HG03342 (cell line): ENCODE results near the gene TGDS.

Experiments
- ATAC-seq: cut with Tn5 transposase; IDR thresholded peaks from one replicate; pipeline ENCODE4 v1.9.1; 2021; ENCODE audit warnings: mild to moderate bottlenecking, moderate library complexity; ENCODE audit not compliant: unreplicated experiment

The TGDS gene

DNA sequence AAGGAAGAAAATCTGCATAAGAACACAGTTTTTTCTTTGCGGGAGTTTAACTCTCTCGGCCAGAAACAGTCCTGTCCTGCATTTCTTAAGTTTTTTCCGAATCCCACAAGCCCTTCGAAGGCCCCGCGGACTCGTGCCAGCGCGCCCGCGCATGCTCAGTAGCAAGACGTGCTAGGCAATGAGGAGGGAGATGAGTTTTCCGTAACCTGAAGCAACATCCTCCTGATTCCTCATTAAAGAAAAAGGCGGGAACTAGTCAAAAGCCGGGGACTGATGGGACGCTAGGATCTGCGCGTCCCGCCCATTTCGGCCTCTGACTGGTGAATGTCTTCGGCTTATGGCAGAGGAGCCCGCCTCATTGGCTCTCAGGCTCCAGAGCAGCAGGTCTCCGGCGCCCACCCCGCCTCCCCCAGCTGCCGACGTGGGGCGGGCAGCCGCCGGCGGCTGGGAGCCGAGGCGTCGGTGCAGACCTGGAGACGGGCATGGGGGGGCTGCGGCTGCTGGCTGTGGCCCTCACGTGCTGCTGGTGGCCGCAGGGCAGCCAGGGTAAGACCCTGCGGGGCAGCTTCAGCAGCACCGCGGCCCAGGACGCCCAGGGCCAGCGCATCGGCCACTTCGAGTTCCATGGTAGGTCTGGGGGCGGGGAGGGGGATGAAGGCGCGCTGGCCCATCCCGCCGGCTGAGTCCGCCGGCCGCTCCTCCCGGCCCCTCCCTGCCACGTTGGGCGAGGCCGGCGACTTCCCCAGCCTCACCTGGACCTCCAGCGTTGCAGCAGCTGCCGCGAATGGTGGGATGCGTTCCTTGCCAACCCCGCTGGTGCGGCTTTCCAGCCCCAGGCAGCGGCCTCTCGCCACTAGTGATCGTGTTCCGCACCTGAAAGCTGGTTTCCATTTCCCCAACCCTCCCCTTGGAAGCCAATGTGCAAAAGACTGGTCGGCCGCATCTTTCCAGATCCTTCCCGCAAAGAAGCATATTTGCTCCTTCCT, 5.8 kb upstream of the TGDS start, which contains the start of gene GPR180:
GPR180 (plus strand) TSS at position 412 of the 986 bp plus-strand sequence; CDS start at position 483, 71 bp downstream.
- peak; percentile 100 for ATAC-seq

DNA sequence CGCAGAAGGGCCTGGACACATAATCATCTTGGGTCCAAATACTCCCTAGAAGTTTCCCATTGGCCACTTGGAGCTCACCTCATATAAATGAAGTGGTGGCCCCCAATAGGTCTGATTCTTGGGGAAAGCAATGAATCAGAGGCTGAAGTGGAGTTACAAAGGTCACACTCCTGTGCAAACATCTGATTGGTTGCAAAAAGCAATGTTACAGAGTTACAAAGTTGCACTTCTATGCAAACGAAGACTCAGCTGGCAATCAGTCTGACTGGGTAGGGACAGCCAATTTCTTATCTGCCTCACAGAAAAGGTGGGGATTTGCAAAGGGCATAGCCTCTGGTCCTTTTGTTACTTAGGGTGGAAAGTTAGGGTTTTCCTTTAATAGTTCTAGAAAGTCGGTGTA, 3.9 kb upstream of the TGDS start:
- no peak for ATAC-seq

DNA sequence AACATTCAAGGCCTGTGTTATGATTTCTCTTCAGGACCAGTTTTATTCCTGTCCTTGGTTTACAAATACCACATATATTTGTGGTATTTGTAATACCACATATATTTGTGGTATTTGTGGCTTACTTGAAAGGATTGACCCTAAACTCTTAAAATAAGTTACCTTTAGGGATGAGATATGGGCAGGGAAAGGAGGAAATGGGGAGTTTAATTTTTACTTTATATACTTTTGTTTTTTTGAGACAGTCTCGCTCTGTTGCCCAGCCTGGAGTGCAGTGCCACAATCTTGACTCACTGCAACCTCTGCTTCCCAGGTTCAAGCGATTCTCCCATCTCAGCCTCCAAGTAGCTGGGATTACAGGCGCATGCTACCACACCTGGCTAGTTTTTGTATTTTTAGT, 2.3 kb upstream of the TGDS start:
- no peak for ATAC-seq

DNA sequence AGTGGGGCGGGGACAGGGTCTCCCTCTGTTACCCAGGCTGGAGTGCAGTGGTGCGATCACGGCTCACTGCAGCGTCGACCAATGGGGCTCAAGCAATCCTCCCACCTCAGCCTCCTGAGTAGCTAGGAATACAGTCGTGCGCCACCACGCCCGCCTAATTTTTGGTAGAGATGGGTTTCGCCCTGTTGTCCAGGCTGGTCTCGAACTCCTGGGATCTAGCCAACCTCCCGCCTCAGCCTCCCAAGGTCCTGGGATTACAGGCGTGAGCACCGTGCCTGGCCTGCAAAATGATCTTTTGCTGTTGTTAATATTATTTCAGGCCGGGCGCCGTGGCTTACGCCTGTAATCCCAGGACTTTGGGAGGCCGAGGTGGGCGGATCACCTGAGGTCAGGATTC, 621 bp upstream of the TGDS start:
- ATAC-seq: no peak

DNA sequence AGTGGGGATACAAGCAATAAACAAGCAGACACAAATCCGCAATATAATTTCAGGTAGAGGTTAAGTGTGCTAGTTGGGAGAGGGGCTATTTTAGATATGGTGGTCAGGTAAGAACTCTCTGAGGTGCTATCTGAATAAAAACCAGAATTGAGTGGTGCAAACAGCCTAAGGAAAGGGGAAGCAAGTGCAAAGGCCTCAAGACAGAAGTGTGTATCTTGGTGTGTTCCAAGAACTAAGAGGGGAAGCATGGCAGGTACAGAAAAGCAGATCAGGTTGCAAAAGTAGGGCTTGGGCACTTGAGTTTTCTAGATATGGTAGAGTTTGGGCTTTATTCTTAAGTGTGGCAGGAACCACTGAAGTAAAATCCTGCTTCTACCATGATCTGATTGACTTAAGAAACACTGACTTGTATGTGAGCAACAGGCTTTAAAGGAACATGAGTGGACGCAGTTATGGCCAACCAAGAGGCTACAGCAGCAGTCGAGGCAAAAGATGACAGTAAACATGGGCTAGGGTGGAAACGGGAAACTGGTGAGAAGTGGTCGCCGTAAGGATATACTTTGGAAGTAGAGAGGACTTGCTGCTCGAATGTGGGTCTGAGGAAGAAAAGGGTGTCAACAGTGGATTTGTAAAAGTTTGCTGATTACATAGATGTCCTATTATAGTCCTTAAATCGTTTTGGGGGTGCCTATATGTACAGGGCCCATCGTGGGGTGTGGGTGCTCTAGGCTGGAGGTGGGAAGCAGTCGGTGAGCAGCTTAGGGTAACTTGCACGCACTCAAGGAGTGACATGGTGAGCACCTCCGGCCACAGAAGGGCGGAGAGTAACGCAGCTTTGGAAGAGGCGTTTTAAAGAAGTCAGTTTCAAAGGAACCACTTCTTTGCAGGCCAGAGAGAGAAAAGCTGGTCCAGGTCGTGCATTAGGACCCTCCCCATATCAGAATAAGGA, 677 bp downstream of the TGDS start:
- ATAC-seq: peak; percentile 43

DNA sequence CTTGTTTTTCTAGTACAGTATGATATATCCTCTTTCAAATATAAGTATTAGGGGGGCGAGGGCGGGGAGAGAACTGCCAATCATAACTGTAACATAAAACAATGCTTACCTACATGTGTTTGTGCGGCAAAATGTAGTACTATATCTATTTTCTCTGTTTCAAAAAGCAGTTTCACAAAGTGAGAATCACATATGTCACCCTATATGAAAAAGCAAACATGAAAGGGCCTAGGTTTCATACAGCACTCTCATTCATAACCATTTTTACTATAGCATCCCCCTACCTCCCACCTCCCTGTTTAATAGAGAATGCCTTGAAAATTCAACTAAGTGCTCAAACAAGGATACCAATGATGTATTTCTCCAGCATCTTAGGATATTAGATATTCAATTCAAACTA, 5.2 kb downstream of the TGDS start:
- no peak for ATAC-seq

DNA sequence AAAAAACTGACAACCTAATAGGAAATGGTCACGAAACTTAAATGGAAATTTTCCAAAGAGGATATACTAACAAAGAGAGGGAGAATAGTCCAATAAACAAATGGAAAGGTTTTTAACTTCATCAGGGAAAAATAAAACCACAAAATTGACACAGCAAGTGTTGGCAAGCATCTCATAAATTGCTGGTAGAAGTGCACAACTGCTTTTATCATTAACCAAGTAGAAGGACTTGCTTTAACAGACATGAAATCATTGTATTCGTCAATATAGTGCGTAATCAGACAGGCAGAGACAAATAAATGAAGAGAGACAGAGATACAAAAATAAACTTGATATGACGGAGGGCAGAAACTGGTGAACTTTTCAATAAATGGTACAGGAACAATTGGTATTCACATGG, 7.4 kb downstream of the TGDS start:
- ATAC-seq: no peak

DNA sequence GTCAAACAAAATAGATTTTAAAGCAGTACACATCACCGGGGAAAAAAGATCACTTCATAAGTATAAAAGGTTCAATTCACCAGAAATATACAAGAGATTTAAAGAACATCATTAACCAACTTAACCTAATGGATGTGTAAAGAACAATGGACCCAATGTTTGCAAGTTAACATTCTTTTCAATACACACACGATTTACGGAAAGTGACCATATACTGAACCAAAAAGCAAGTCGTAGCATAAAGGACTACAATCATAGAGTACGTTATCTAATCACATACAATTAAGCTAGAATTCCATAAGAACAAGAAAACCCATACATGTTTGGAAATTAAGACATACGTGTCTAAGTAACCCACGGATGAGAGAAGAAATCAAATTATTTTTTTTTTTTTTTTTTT, 9.6 kb downstream of the TGDS start:
- ATAC-seq: no peak

DNA sequence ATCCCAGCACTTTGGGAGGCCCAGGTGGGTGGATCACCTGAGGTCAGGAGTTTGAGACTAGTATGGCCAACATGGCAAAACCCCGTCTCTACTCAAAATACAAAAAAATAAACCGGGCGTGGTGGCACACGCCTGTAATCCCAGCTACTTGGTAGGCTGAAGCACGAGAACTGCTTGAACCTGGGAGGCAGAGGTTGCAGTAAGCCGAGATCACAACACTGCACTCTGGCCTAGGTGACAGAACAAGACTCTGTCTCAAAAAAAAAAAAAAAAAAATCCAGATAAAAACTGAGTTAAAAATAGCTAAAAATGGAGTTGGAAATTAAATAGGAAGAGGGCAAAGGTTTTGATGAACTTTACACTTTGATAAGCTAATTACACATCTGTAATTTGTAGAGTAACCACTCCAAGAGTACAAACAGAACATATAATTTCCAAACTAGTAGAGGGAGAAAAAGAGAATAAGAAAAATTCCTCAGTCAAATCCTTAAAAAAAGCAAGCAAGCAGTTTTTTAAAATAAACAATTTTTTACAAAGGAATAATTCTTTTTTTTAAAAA, 10.3 kb downstream of the TGDS start:
- no peak for ATAC-seq

DNA sequence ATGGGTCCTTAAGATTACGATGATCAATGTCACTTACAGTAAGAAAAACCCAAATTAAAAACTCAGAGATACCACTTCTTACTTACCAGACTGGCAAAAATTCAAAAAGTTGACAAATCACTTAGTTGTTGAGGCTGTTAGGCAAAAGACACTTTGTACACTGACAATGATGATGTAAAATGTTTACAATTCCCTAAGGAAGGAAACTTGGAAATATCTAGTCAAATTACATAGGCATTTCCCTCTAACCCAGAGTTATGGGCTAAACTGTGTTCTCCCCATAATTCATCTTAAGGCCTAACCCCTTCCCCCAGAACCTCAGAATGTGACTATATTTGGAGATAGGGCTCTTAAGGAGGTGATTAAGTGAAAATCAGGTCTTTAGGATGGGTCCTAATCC, 12.0 kb downstream of the TGDS start:
- no peak for ATAC-seq

DNA sequence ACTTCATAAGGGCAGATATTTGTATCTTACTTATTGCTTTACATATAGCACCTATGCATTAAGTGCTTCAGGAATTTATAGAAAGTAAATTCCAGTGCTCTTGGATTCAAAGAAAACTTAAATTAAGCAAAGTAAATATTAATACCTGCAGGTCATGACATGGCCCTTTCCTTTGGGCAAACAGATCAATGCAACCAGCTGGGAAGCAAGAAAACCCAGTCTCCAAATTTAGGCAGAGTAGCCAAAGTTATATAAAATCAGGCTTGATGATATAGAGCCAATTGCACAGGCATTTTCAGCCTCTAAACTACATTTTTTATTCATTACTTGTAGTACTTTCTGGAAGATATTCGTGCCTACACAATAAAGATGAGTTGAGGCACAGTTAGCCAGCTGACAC, 16.9 kb downstream of the TGDS start:
- ATAC-seq: no peak

DNA sequence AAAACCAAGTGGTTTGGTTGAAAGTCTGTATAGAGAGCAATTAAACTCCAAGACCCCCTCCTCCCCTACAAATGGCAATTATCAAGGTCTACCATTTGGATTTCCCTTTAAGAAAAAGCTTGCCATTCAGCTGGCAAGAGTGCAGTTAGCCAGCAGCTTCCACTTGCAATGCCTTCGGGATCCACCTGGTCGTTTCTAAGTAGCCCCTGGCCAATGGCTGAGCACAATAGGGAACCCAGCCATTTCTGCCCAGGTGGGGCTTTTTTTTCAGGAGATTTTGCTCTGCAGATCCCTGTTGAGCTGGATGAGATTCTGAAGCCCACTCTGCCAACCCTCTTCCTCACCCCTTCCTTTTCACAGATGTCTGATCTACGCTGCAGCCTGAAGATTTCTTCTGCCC, 26.3 kb downstream of the TGDS start:
- ATAC-seq: no peak

DNA sequence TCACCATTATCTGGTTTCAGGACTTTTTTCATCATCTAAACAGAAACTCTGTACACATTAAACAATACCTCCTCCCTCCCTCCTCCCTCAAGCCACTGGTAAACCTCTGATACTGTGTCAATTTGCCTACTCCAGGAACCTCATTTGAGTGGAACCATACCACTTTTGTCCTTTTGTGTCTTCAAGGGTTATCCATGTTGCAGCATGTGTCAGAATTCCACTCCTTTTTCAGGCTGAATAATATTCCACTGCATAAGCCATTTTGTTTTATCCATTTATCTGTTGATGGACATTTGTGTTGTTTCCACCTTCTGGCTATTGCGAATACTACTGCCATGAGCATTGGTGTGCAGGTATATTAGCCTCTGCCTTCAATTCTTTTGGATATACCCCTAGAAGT, 27.5 kb downstream of the TGDS start:
- ATAC-seq: no peak

DNA sequence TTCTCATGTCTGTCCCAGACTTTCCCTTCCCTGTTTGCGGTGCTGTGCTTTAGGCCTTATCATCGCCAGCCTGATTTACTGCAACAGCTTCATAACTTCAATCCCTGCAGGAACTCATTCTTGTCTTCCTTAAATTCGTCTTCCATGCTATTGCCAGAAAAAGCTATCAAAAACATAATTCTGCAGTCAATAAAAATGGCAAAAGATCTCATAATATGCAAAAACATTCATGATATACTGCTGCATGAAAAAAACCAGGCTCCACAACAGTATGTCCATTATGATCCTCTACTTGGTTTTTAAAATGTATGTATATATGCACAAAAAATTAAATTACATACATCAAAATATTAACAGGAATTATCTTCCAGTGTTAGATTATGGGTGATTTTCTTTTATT, 28.4 kb downstream of the TGDS start:
- no peak for ATAC-seq

DNA sequence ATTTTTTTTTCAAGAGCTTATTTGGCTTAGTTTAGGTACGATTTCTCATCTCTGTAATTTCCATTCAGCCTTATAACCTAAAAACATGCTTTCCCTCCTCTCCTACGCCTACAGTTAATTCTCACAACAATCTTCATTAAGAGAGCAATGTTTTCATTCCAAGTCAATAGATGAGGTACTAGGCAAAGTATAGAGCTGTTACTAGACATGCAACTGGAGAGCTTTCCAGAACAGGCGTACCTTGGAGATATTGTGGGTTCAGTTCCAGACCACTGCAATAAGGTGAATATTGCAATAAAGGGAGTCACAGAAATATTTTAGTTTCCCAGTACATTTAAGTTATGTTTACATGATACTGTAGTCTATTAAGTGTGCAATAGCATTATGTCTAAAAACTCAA, 34.8 kb downstream of the TGDS start:
- no peak for ATAC-seq

DNA sequence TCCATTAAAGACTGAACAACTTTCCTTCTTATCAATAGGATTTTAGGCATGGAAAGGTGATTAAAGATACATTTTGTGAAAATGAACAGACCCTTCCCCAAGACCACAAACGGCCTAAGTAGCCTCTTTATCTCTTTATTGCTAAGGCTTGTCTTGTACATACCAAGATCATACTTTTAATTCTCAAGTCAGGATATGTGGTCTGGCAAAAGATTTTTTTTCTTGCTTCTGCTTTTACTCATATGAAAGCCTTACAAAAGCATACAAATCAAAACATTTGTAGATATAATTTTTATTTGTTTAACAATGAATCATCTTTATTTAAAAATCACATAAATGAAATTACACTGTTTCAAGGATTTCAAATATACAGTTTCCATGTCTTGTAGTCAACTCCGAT, 35.8 kb downstream of the TGDS start:
- no peak for ATAC-seq

DNA sequence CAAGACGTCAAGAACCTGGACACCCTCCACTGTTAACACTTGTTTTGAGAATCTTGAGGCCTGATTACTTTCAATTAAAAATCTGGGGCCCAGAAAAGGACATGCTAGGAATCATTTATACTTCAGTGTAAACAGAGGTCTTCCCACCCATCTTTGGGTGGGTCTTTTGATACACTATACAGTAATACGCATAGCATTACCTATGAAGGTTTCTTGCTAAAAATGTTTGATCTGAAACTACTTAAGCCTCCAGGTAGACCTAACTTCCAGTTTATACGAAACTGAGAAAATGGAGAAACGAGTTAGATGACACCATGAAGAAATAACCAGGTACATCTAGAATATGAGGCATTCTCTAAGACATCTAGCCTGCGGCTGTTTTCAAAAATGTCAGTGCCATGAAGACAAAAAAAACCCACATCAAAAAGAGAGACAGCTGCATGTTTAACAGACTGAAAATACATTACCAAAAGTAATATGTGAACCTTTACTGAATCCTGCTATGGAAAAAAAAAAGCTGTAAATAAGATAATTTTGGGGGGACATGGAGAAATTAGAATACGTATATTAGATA, 36.6 kb downstream of the TGDS start:
- ATAC-seq: no peak

DNA sequence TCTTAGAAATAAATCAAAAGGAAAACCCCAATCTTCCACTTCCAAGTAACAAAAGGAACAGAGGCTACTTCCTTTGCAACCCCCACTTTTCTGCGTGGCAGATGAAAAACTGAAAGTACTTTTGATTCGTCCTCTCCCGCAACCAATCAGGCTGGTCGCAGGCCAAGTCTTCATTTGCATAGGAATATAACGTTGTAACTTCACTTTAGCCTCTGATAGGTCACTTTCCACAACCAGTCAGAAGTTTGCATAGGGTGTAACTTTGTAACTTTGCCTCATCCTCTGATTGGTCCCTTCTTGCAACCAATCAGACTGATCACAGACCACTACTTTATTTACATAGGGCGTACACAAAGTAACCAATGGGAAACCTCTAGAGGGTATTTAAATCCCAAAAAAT, 37.2 kb downstream of the TGDS start:
- ATAC-seq: no peak

DNA sequence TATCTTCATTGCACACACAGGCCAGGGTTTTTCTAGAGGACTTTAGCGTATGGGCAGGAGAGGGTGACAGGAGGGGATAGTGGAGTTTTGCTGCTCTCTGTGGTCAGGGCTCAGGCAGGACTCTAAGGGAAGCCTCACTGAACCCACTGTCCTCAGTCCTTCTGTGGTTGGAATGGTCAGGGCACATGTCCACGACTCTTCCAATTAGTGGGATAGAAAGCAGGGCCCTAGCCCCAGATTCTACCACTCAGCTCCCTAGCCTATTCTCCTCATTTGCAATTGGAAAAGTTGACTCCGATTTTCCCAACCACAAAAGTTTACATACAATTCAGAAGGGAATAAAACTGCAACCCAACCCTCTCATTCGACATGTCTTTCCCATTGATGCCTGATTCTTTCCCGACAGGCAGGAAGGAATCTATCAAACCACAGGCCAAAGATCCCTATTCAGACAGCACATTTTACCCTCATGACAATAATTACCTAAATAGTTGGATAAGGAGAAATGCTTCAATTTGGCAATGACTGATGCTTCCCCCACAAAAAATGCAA, 38.2 kb downstream of the TGDS start:
- no peak for ATAC-seq

DNA sequence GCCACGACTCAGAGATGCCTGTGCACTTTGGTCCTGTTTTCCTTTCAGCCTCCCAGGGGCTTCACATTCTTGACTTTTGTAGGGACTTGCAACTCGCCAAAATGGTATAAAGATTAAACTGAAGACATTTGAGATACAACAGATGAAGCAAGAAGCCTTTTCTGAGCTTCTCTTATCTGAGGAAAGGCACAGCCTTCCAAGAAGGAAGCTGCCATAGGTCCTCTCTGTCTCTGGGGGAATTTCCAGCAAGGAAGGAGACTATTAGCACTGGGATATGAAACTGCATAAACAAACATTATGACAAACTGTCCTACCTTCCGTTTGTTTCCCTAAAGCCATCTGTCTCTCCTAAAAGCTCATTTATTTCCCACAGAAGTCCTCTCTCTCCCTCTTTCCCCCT, 39.3 kb downstream of the TGDS start:
- no peak for ATAC-seq

DNA sequence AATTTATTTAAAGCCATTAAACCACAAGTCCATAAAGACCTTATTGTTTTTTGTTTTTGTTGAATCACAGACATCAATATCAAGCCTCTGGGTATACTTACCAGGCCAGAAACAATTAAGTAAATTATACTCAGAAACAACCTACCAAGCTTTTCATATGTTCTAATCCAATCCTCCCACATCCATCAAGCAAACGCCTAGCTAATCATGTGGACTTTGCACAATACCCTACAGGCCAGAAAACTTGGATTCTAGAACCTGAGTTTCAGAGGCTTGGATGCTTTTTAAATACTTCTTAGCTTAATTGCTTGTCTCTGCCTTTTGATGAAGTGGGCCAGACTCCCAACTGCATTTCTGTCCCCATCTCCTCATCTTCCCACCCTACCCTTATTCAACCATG, 39.9 kb downstream of the TGDS start:
- ATAC-seq: no peak
